Measurements from ENCODE around the gene FAM83F.

FAM83F gene

DNA sequence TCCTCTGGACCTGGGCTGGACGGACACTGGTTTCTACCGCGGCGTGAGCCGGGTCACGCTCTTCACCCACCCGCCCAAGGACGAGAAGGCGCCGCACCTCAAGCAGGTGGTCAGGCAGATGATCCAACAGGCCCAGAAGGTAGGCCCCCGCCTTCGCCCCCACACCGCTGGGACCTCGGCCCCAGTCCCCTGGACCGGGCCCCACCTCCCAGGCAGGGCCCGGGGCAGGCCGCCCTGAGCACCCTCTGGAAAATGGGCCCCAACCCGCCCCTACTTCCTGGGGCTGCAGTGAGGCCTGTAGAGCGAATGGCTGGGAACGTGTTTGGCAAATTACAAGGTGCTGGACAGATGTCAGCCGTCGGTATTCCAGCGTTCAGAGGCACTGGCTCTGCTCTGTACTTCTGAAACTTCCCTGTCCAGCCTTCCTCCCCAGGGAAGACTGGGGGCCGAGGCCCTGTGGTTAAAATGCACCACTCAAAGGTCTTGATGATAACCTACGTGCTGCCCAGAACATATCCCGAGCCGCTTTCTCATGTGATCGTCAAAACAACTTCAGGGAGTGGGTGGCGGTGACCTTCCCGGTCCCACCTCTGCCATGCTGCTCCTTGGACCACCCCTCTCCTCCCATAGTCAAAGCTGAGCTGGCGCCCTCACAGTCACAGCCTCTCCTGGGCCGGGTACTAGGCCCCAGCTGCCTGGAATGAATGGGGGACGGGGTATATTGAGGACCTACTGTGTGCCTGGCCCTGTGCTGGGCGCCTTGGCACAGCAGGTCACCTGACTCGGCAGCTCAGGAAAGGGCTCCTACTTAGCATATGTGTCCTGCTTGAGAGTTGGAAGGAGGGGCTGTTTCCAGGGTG lies 869 bp downstream of the FAM83F start:
- no peak for DNase-seq

DNA sequence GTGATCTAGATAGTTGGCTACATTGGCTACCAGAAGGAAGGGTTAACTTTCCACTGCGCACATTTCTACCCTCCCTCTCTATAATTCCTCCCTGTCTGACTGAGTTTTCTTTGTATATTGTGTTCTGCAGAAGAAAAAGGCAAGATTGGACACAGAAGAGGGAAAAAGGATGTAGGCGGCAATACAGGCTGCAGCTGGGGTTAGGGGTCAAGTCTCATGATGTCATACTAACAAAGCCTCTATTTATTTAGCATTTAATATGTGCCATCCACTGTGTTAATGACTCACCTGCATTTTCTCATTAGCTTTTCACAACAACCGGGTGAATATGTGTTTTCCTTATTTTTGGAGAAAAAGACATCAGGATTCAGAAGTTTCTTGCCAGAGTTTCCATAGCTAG lies 2.0 kb downstream of the FAM83F start:
- DNase-seq, result no peak

DNA sequence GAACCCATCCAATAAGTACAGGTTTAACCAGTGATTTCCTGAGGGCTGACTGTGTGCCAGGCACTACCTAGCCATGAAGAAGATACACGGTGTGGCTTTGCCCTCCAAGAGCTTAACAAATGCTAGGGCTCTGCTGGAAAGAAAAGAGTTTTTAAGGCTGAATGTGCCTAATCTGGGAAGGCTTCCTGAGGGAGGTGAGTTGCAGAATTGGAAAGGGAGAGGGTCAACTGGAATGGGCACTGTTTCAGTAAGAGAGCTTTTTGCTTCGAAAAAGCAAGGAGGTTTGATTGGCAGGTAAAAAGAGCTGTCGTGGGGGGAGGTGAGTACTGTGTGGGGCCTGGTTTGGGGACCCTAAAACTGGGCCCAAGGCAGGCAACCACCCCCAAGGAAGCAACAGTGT lies 2.7 kb downstream of the FAM83F start:
- DNase-seq, result no peak

DNA sequence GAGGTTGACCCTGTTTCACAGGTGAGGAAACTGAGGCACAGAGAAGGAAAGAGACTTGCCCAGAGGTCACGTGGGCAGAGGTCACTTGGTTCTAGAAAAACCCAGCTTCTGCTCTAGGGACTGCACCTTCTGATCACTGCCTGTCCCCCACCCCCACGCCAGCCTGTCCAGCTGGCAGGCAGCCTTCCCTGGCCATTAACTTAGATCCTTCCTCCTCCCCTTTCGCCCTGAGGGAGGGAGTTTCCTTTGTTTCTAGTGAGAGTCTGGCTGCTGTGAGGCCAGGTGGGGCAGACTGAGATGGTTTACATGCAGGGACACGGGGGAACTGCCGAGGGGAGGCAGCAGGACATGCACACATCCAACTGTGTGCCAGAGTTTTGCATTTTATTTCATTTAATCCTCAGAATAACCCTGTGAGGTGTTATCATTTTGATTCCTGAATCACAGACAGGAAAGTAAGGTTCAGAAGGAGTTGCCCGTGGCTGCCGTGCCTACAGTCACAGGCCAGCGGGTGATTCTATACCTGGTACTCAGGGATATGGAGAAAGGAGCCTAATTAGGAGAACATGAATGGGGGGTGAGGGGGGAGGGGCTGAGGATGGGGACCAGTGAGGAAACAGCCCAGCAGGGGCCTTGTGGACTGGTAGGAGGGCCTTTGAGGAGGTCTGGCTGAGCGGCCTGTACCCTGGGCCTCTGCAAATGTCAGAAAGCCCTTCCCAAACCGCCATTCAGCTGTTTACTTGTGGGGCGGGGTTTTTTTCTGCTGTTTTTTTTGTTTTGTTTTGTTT lies 3.4 kb downstream of the FAM83F start:
- no peak for DNase-seq

DNA sequence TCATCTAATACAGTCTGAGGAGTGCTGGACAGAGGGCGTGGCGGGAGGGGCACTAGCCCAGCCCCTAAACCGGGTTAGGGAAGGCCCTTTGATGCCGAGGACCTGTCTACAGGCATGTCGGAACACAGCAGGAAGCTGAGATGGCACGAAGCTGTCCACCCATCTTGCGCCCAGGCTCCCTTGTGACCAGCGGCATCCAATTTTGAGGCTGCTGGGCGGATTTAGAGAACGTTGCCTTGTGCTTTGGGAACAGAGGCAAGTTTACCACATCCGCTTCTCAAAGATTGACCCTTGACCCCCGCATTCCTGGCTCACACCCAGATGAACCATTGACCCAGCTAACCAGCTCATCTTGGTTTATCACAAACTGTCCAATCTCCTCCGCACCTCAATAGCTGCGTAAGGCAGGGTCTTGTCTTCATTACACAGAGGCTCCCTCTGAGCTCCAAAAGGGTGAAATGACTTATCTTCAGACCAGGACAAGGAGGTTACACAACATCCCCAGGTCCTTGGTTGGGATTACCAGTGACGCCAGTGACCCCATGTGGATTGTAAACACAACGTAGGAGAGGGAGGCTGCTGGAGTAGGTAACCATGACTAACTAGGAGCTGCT lies 4.5 kb downstream of the FAM83F start:
- DNase-seq, result peak in 2 of 4 experiments; percentile 24 to 31

DNA sequence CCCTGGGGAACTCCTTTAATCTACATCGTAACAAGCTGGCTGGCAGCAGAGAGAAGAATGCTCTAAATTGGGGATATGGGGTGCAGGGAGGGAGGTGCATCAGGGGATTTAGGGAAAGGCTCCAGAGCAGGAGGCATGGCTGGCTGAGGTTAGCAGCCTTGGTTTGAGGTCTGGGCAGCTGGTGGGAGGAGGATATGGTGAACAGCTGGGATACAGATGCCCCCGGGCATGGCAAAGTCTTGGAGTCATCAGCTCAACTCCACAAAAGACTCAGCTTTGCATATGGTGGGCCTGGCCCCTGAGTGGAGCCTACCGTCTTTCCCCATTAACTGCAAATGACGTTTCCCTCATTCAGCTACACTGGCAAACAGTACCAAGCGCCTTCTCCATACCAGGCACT lies 5.4 kb downstream of the FAM83F start:
- DNase-seq, result no peak

DNA sequence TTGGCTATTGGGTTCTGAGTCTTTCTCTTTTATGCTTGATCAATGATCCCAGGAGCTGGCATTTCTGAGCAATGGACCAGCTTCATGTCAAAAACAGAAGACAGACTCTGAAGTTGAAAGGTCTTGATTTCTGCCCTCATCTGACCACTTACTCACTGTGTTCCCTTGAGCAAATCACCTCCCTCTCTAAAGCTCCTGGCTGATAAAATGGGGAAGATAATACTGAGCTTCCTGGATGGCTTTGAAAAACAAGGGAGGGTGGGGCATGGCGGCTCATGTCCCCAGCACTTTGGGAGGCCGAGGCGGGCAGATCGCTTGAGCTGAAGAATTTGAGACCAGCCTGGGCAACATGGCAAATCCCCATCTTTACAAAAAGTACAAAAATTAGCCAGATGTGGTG lies 6.4 kb downstream of the FAM83F start:
- no peak for DNase-seq

DNA sequence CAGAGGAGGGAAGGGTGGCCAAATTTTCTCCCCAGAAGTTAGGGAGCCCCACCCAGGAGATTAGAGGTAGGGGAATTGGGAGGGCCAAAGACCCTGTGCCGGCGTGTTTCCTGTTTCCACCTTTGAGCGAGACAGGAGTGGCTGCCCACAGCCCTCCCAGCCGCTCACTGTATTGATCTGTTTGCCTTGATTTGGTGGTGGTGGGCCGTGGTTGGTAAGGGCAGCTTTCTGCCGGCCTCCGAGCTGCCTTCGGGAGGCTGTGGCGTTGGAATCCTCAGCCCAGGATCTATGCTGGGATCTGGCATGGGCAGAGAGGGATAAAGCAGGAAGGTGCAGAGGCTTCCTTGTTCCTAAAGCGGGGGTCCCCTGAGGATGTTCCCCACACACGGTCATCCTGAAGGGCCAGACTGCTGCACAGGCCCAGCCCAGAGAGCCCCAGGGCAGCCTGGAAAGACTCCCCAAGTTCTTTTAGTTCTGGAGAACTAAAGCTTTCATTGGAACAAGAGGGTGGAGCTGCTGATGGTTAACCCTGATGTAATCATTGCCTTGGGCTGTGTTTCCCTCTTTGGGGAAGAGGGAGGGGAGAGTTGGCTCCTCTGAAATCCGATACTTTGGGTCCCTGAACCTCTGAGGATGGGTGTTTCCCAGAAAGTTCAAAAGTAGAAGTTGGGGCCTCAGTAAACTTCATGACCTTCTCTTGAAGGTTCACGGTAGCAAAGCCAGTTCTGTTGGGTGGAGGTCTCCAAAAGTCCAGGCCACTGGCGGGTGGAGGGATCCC lies 7.2 kb downstream of the FAM83F start:
- DNase-seq, result no peak

DNA sequence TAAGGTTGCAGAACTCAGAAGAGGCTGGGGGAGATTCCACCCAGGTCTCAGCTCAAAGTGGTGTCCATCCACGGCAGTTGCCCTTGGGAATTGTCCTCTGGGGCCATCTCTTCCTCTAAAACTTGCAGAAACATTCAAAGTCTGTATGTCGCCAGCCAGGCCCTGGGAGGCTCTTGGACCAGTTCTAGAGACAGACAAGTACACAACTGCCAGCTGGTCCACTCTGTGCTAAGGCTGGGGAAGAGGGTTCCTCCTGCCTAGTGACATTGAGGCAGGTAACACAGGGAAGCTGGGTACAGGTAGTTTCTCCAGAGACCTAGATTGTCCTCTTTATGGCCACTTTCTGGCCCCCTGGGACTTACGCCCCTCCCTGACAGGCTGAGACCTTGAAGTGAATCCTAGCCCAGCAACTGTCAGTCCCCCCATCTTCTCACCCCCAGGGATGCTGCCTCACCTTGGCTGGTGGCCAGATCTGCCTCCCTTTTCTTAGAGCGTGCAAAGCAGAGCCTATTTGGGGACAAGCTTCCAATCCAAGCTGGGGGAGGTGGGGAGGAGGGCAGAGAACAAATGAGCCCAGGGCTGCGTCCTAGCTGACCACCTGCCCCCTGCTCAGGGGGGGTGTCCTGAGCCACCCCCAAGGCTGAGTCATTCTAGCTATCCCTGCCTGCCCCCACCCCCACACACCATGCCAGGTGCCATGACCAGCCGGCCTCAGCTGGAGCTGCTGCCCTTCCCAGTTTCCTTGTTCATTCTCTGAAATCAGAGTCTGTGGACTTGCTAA lies 8.4 kb downstream of the FAM83F start:
- no peak for DNase-seq

DNA sequence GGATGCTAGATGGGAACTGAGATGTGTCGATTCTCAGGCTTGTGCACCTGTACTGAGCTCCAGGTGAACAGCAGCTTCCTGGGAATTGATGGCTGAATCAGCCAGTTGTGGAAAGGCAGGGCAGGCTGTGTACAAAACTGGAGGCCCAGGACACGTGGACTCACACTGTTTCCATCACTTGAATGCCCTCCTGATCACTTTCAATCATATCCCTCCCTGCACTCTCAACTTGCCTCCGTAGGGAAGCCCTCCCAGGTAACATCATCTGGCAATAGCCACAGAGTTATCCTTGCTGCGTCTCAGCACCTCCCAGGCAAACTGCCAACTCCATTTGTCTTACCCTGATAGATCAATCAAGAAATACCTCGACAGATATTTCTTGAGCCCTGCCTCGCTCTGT lies 10.1 kb downstream of the FAM83F start:
- DNase-seq, result no peak

DNA sequence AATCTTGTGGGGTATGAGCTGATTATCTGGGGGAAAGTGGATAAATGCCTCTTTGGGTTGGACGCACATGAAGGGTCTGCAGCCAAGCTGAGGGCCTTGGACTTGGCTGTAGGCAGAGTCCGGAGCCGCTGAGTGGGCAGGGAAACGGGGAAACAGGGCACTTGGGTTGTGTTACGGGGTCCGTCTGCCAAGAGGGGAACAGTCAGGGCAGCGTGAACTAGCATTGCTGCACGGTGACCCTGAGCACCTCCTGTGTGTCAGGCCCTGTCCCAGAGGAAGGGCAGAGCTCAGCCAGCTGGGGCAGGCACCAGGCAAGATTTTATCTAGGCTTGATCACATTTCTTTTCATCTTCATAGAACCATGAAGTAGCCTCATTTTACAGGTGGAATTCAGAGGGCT lies 11.9 kb downstream of the FAM83F start:
- DNase-seq, result no peak

DNA sequence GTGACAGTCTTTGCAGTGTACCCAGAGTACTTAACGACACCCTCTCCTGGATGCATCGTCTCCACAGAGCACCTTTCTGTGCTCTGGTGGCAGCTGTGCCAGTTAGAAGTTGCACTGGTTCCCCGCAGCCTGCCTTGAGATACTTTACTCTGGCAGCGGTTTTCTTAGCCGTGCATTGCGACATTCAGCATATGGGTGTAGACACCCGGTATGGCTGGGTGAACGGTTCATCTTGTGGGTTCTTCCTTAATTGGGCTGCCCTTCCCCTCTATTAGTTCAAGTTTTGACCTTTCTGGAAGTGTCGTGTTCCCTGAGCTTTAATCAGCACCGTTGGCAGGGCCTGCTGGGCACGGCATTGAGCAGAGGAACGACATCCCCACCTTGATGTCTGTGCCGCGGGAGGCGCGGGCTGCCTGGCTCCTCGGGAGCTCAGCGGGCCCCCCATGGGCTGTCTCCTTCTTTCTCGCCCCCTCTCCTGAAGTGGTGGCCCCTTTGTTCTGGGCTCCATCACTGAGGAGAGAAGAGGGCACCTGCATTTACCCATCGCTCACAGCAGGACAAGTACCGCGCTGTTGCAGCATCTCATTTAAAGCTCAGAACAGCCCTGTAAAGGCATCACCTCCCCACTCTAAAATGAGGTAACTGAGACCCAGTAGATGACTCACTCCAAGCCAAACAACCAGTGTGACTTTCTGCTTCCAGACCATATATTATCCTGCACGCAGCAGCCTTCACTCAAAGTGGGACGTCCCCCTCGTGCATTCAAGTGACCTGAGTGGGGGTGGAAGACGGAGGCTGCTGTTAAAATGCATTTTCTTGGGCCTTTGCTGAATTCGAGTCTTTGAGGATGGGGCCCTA lies 13.3 kb downstream of the FAM83F start:
- DNase-seq, result peak; percentile 80 to 87 (median 82)

DNA sequence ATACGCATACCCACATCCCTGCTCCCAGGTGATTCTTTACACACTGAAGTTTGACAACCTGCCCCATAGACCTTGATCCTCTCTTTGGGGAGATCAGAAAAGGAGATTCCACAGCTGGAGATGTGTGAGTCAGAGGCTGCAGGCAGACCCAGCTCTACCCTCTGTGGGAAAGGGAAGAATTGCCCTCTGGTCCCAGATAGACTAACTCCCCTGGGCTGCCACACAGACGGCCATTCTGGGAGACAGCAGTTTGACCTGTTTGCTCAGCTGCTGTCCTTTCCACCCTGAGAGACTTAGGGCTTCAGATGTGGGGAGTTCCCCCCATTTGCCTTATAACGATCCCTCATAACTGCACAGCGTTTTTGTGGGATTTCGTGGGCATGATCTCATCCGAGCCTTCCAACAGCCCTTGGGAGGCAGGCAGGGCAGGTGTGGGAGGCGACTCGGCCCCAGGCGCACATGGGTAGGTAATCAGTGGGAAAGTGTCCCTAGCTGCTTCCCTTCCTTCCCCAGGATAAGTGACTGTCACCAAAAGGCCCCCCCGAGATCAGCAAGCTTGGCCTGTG lies 14.1 kb downstream of the FAM83F start:
- DNase-seq, result no peak

DNA sequence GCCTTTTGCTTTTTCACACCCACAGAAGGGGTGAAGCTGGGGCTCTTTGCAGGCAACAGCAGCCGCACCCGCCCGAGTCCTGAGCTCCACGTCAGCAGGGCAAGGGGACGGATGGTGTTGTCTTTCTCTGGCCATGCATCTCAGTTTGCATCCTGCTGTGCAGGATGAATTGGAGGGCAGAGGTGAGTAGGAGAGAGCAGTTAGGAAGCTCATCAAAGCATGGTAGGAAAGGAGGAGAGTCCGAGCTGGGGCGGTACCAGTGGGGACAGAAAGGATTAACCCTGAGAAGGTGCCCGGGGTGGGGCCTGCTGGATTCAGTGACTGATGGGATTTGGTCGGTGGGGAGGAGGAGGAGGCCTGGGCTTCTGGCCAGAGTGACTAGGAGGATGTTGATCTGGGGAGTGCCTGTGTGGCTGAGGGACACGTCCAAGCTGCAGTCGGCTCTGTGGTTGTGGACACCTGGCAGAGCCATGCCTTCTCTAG lies 14.6 kb downstream of the FAM83F start:
- DNase-seq, result no peak

DNA sequence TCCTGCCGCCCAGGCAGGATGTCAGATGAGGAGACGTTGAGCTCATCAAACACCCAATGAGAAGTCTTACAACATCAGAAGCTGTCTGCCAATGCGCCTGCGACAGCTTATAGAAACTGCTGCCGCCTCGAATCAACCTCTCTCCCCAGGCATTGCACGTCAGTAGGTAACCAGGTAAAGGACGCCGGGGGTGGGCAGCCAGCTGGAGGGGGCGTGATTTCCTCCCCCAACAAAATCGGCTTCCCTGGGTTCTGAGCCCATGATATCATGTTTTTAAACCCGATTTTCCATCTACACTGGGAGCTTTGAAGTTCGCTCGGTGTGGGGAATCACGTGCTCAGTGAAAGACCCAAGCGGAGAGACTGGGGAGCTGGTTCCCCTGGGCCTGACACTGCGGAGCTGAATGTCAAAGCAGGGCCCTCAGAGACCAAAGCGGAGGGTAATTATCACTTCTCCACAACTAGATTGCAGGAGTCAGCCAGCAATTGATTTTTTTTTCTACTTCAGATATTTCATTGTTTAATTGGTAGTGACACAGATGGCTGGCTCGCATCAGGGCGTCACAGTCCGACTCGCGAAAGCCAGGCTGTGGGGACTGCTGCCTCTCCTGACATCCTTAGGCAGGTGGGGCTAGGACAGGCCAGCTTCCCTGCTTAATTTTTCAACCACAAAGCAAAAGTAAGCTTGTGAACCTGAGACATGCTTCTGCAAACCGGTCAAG lies 15.4 kb downstream of the FAM83F start:
- DNase-seq, result peak; percentile 12 to 44 (median 40)

DNA sequence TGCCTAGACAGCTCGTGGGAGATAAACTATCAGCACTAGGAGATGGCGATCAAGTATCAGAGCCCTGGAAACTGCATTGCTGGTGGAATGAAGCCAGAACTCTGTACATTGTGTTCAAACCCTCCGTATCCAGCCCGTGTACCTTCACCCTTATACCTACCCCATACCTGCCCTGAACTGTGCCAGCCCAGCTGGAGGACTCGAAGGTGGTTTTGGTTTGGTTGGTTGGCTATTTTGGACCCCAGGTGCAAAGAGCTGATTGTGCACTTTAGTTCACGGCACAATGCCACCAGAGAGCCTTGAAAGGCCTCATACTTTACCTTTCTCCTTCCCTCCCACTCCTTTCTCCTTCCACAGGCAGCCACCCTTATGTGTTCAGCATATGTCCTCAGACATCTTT lies 16.0 kb downstream of the FAM83F start:
- DNase-seq, result no peak

DNA sequence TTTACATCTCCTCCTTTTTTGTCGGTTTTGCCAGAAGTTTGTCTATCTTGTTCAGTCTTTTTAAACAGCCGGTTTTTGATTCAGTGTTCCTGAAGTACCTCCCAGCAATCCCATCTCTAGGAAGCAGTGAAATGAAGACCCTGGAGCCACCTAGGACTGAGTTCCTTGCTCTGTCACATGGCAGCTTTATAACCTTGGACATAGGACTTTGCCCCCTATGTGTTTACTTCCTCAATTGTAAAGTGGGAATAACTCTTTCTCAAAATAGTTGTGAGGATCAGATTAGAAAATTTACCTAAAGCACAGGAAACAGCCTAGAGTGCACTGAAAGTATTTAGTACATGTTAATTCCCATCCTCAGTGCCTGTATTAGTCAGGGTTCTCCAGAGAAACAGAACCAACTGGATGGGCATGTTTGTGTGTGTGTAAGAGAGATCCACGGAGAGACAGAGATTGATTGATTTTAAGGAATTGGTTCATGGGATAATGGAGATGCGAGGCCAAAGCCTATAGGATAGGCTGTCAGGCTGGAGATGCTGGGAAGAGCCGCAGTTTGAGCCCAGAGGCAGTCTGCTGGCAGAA lies 20.0 kb downstream of the FAM83F start:
- no peak for DNase-seq

DNA sequence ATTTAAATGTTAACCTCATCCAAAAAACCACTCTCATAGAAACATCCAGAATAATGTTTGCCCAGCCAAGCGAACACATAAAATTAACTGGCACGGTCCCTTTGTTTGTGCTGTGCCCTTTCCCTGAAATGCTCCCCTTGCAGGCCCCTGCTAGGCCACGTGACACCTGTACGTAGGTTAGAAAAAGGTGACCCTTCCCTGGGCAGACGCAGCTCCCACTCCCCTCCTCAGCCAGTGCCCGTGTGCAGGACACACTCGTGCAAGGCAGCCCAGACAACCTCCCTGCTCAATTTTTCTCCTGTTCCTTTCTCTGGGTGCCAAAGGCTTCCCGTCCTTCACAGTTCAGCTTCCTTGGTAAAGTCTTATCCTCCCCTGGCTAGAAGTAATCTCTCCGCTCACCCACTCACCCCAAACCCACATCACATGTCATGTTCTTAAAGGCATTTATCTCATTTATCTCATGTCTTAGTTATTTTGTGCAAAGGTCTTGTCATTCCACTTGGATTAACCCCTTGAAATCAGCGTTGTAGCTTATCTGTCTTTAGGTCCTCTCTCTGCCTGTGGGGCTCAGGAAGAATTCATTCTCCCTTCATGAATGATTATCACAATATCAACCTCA lies 20.7 kb downstream of the FAM83F start:
- no peak for DNase-seq

DNA sequence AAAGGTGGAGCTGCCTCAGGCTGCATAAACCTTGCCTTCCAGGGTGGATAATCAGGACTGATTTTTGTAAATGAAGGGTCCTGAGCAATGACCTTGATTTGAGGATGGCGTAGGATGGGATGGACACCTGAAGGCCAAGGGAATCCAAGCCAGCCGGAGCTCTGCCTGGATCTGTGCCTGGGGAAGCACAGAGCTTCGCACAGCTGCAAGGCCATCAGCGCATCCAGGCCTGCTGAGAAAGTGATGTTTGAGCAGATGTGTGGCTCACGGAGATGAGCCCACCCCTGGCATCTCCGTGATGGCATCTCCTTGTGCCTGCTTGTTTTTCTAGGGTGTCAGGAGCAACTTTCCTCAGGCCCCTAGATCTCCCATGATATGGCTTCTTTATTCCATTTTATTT lies 23.3 kb downstream of the FAM83F start:
- DNase-seq, result no peak

Measured in suppressor macrophage (primary cell).